Activated gamma-delta T cell treated with anti-CD3 and anti-CD28 coated beads, Interleukin-2, amount 50 U/mL, for 16 hours (primary cell): Measurements from ENCODE around the gene ZNF362.

ENCODE experiments used
- DNase-seq: peaks from one replicate; pipeline ENCODE4 v3.0.0-alpha.2; 2020; ENCODE audit warnings: low read depth

The ZNF362 gene

GRCh38 chr1:33327587-33328325 lies 71.5 kb downstream of the ZNF362 start:
- no peak for DNase-seq

GRCh38 chr1:33328817-33329216 lies 72.5 kb downstream of the ZNF362 start:
- no peak for DNase-seq

- no peak for DNase-seq
Observed at GRCh38 chr1:33329600-33330305, 73.5 kb downstream of the ZNF362 start.

GRCh38 chr1:33330361-33330890 lies 74.1 kb downstream of the ZNF362 start:
- DNase-seq = no peak

GRCh38 chr1:33330906-33331305 lies 74.6 kb downstream of the ZNF362 start:
- DNase-seq = no peak

- no peak for DNase-seq
Observed at GRCh38 chr1:33331444-33332356, 75.4 kb downstream of the ZNF362 start.

- no peak for DNase-seq
Observed at GRCh38 chr1:33332357-33332789, 76.1 kb downstream of the ZNF362 start.

GRCh38 chr1:33332881-33333280 lies 76.6 kb downstream of the ZNF362 start:
- DNase-seq = no peak

GRCh38 chr1:33334081-33334552 lies 77.8 kb downstream of the ZNF362 start:
- no peak for DNase-seq

GRCh38 chr1:33335020-33335419 lies 78.7 kb downstream of the ZNF362 start:
- no peak for DNase-seq

- DNase-seq = no peak
Observed at GRCh38 chr1:33336580-33336979, 80.3 kb downstream of the ZNF362 start.

GRCh38 chr1:33337441-33337840 lies 81.1 kb downstream of the ZNF362 start:
- DNase-seq = no peak

GRCh38 chr1:33338048-33338439 lies 81.8 kb downstream of the ZNF362 start:
- no peak for DNase-seq

GRCh38 chr1:33338440-33339211 lies 82.3 kb downstream of the ZNF362 start:
- DNase-seq = no peak

- DNase-seq = no peak
Observed at GRCh38 chr1:33339413-33339812, 83.1 kb downstream of the ZNF362 start.

- no peak for DNase-seq
Observed at GRCh38 chr1:33341190-33341589, 84.9 kb downstream of the ZNF362 start.

- no peak for DNase-seq
Observed at GRCh38 chr1:33342041-33342723, 85.9 kb downstream of the ZNF362 start.

- DNase-seq = no peak
Observed at GRCh38 chr1:33343539-33343938, 87.2 kb downstream of the ZNF362 start.

- DNase-seq = no peak
Observed at GRCh38 chr1:33344896-33345560, 88.7 kb downstream of the ZNF362 start.

GRCh38 chr1:33346533-33346926 lies 90.2 kb downstream of the ZNF362 start:
- no peak for DNase-seq
